Astrocyte (in vitro differentiated cells and primary cell): ENCODE results near the gene SHC1. TPM values are rescaled to one million over a fixed set of nuclear protein-coding genes. Genes with fewer than 3 reads are reported as not detected.

Experiments used
- DNase-seq: peaks from one replicate; pipeline ENCODE4 v3.0.0-alpha.2; 2010; ENCODE audit warnings: low read depth
- FAIRE-seq: peaks from 2 replicates; lab custom pipeline; 2011; peaks lifted over from hg19 to GRCh38; lab: Jason Lieb, UNC
- H2AFZ ChIP-seq: 2 replicates; pipeline ENCODE4 v1.6.0; 2012; ENCODE audit warnings: low read depth, low read length, inconsistent platforms
- H3K27ac ChIP-seq: 2 replicates; pipeline ENCODE4 v1.5.1; 2011; ENCODE audit warnings: low read depth, low read length, inconsistent platforms
- H3K27me3 ChIP-seq: 2 replicates; pipeline ENCODE4 v1.6.0; 2011; ENCODE audit warnings: low read length, inconsistent platforms; ENCODE audit not compliant: insufficient read depth
- H3K36me3 ChIP-seq: 2 replicates; pipeline ENCODE4 v1.5.1; 2011; ENCODE audit warnings: low read length, inconsistent platforms; ENCODE audit not compliant: insufficient read depth
- H3K4me1 ChIP-seq: 2 replicates; pipeline ENCODE4 v1.5.1; 2011; ENCODE audit warnings: low read length, inconsistent platforms; ENCODE audit not compliant: insufficient read depth
- H3K4me2 ChIP-seq: 2 replicates; pipeline ENCODE4 v1.6.0; 2012; ENCODE audit warnings: low read length, inconsistent platforms
- H3K4me3 ChIP-seq: 2 replicates; pipeline ENCODE4 v1.5.1; 2011; ENCODE audit warnings: low read depth, mild to moderate bottlenecking, low read length, inconsistent platforms; ENCODE audit not compliant: insufficient read depth
- H3K79me2 ChIP-seq: 2 replicates; pipeline ENCODE4 v1.6.0; 2012; ENCODE audit warnings: mild to moderate bottlenecking, low read length, inconsistent platforms; ENCODE audit not compliant: insufficient read depth
- H3K9ac ChIP-seq: 2 replicates; pipeline ENCODE4 v1.6.0; 2012; ENCODE audit warnings: mild to moderate bottlenecking, low read length, inconsistent platforms
- H3K9me3 ChIP-seq: 2 replicates; pipeline ENCODE4 v1.5.1; 2012; ENCODE audit warnings: low read depth, mild to moderate bottlenecking, low read length, inconsistent platforms; ENCODE audit not compliant: insufficient read depth
- H4K20me1 ChIP-seq: 2 replicates; pipeline ENCODE4 v1.6.0; 2012; ENCODE audit warnings: low read length, inconsistent platforms; ENCODE audit not compliant: insufficient read depth
- H3K27ac Mint-ChIP-seq: one replicate; pipeline ENCODE4 v1.8.0; 2021; ENCODE audit warnings: mild to moderate bottlenecking, mixed read lengths; ENCODE audit not compliant: unreplicated experiment
- H3K27me3 Mint-ChIP-seq: one replicate; pipeline ENCODE4 v1.8.0; 2021; ENCODE audit warnings: low read depth, mixed read lengths; ENCODE audit not compliant: unreplicated experiment
- H3K36me3 Mint-ChIP-seq: one replicate; pipeline ENCODE4 v1.8.0; 2021; ENCODE audit warnings: low read depth, mixed read lengths; ENCODE audit not compliant: unreplicated experiment
- H3K4me1 Mint-ChIP-seq: one replicate; pipeline ENCODE4 v1.8.0; 2021; ENCODE audit warnings: low read depth, mixed read lengths; ENCODE audit not compliant: unreplicated experiment
- H3K4me3 Mint-ChIP-seq: one replicate; pipeline ENCODE4 v1.8.0; 2021; ENCODE audit warnings: mild to moderate bottlenecking, moderate library complexity, mixed read lengths; ENCODE audit not compliant: unreplicated experiment
- H3K9me3 Mint-ChIP-seq: one replicate; pipeline ENCODE4 v1.8.0; 2021; ENCODE audit warnings: mild to moderate bottlenecking, mixed read lengths; ENCODE audit not compliant: unreplicated experiment
- CTCF ChIP-seq: IDR thresholded peaks from 2 replicates; pipeline ENCODE4 v1.5.1; 2011; ENCODE audit warnings: low read depth, mild to moderate bottlenecking, inconsistent platforms, low read length, moderate library complexity; ENCODE audit not compliant: insufficient read depth
- EZH2 ChIP-seq: IDR thresholded peaks from 2 replicates; pipeline ENCODE4 v1.6.1; 2012; ENCODE audit warnings: mild to moderate bottlenecking, low read length, inconsistent platforms; ENCODE audit not compliant: insufficient read depth
- total RNA-seq: library from RNA; stranded (reverse); gene quantifications from 2 replicates; pipeline ENCODE4 v1.2.1, GENCODE V29; 2021

Gene SHC1
- total RNA-seq, 1 donor from 2014 or later: 397 TPM

GRCh38 chr1:155005076-155006011, 34.8 kb upstream of the SHC1 start:
- H3K36me3 Mint-ChIP-seq: peaks cover 6% of the 10 kb centered on the region
- DNase-seq: no peak
- TF ChIP-seq EZH2: no peak
- TF ChIP-seq CTCF: no peak
- Histone ChIP-seq H3K4me1 (peaks cover 20% of the 10 kb centered on the region), H3K9me3 (no peaks in the 10 kb centered on the region), H3K27me3 (no peaks in the 10 kb centered on the region), H2AFZ (no peak overlapping the region), H3K4me2 (peak overlapping the region; percentile 93), H3K27ac (no peak overlapping the region), H3K4me3 (no peak overlapping the region), H4K20me1 (peaks cover 40% of the 10 kb centered on the region), H3K36me3 (no peaks in the 10 kb centered on the region), H3K79me2 (peaks cover 53% of the 10 kb centered on the region), H3K9ac (peak overlapping the region; percentile 86)
- peak overlapping the region; percentile 53 for H3K27ac Mint-ChIP-seq
- peaks cover 10% of the 10 kb centered on the region for H3K4me1 Mint-ChIP-seq
- no peak for FAIRE-seq
- H3K9me3 Mint-ChIP-seq: no peaks in the 10 kb centered on the region
- H3K4me3 Mint-ChIP-seq: peak overlapping the region; percentile 57
- H3K27me3 Mint-ChIP-seq: no peaks in the 10 kb centered on the region

GRCh38 chr1:155004352-155005075, 34.0 kb upstream of the SHC1 start:
- no peaks in the 10 kb centered on the region for H3K36me3 ChIP-seq
- Mint-ChIP-seq H3K4me1 (peaks cover 13% of the 10 kb centered on the region), H3K36me3 (peaks cover 3% of the 10 kb centered on the region), H3K9me3 (no peaks in the 10 kb centered on the region), H3K27ac (peak overlapping the region; percentile 95), H3K27me3 (no peaks in the 10 kb centered on the region), H3K4me3 (peak overlapping the region; percentile 97)
- no peak for TF ChIP-seq CTCF
- no peak for TF ChIP-seq EZH2
- no peaks in the 10 kb centered on the region for H3K27me3 ChIP-seq
- H3K9me3 ChIP-seq: no peaks in the 10 kb centered on the region
- no peak for FAIRE-seq
- peaks cover 48% of the 10 kb centered on the region for H3K79me2 ChIP-seq
- no peak overlapping the region for H3K27ac ChIP-seq
- H4K20me1 ChIP-seq: peaks cover 33% of the 10 kb centered on the region
- peak overlapping the region; percentile 81 for H3K4me3 ChIP-seq
- H3K4me1 ChIP-seq: peaks cover 28% of the 10 kb centered on the region
- H3K9ac ChIP-seq: peak overlapping the region; percentile 86
- no peak for DNase-seq
- peak overlapping the region; percentile 67 for H2AFZ ChIP-seq
- H3K4me2 ChIP-seq: peak overlapping the region; percentile 93
